ENCODE data around the gene PRCC.

PRCC gene

GRCh38 chr1:156767101-156767878 lies at the start of gene PRCC:
Gene PRCC, plus strand, starts transcription at chr1:156767535. Its CDS starts 237 bp downstream, at chr1:156767772.
- no peak; the same call in 1 of the 2 replicates for TF ChIP-seq CTCF (conservative IDR thresholded peaks at IDR 0.05; ENCODE audit: low read length)
- H3K4me3 ChIP-seq (ENCODE audit: low read length) = peak within 1 kb of the TSS; percentile 97
- peak; percentile 100 for DNase-seq (ENCODE audit: low read depth)

- no peak overlapping the region for H3K4me3 ChIP-seq (ENCODE audit: low read length)
- no peak for DNase-seq (ENCODE audit: low read depth)
- no peak for TF ChIP-seq CTCF (conservative IDR thresholded peaks at IDR 0.05; ENCODE audit: low read length)
Observed at GRCh38 chr1:156721131-156721530, 46.2 kb upstream of the PRCC start.

GRCh38 chr1:156721535-156721934 lies 45.8 kb upstream of the PRCC start:
- no peak for TF ChIP-seq CTCF (conservative IDR thresholded peaks at IDR 0.05; ENCODE audit: low read length)
- DNase-seq (ENCODE audit: low read depth) = no peak
- no peak overlapping the region for H3K4me3 ChIP-seq (ENCODE audit: low read length)

- peak; percentile 98 for TF ChIP-seq CTCF (conservative IDR thresholded peaks at IDR 0.05; ENCODE audit: low read length)
- H3K4me3 ChIP-seq (ENCODE audit: low read length) = peak overlapping the region; percentile 100
- peak; percentile 86 for DNase-seq (ENCODE audit: low read depth)
Observed at GRCh38 chr1:156725683-156726280, 41.6 kb upstream of the PRCC start.

- H3K4me3 ChIP-seq (ENCODE audit: low read length) = peak overlapping the region; percentile 100
Observed at GRCh38 chr1:156726549-156727226, 40.6 kb upstream of the PRCC start.

GRCh38 chr1:156727492-156727891 lies 39.8 kb upstream of the PRCC start:
- no peak for TF ChIP-seq CTCF (conservative IDR thresholded peaks at IDR 0.05; ENCODE audit: low read length)
- no peak for DNase-seq (ENCODE audit: low read depth)
- H3K4me3 ChIP-seq (ENCODE audit: low read length) = peak overlapping the region; percentile 100

More at GRCh38 chr1:156726549-156727226, 40.6 kb upstream of the PRCC start:
- peak; percentile 80 for TF ChIP-seq CTCF (conservative IDR thresholded peaks at IDR 0.05; ENCODE audit: low read length)
- DNase-seq (ENCODE audit: low read depth) = peak; percentile 74
